HUES64 (cell line): ENCODE results near the gene NADK.

Source experiments
- H3K27ac ChIP-seq: 2 replicates; pipeline ENCODE4 v1.7.0; 2013; ENCODE audit warnings: low read depth, low read length, inconsistent platforms
- H3K27me3 ChIP-seq: 2 replicates; pipeline ENCODE4 v1.6.1; 2013; ENCODE audit warnings: mild to moderate bottlenecking, low read length; ENCODE audit not compliant: insufficient read depth
- H3K36me3 ChIP-seq: 2 replicates; pipeline ENCODE4 v1.6.1; 2013; ENCODE audit warnings: mild to moderate bottlenecking, low read length; ENCODE audit not compliant: insufficient read depth
- H3K4me1 ChIP-seq: 2 replicates; pipeline ENCODE4 v1.6.1; 2013; ENCODE audit warnings: mild to moderate bottlenecking, low read length, moderate library complexity; ENCODE audit not compliant: insufficient read depth
- H3K4me3 ChIP-seq: 2 replicates; pipeline ENCODE4 v1.5.1; 2013; ENCODE audit warnings: mild to moderate bottlenecking, low read length, moderate library complexity
- H3K9ac ChIP-seq: 2 replicates; pipeline ENCODE4 v1.6.1; 2013; ENCODE audit warnings: mild to moderate bottlenecking, low read depth, low read length
- H3K9me3 ChIP-seq: 2 replicates; pipeline ENCODE4 v1.6.1; 2013; ENCODE audit warnings: low read depth, low read length; ENCODE audit not compliant: insufficient read depth
- WGBS: fragments of 150-250, 120-280 bp; methylation state at CpG from one replicate; pipeline ENCODE4 v1.1.7; 2013; ENCODE audit warnings: missing lambda C conversion rate; 5-methylcytosine and 5-hydroxymethylcytosine counted together

The NADK gene

DNA sequence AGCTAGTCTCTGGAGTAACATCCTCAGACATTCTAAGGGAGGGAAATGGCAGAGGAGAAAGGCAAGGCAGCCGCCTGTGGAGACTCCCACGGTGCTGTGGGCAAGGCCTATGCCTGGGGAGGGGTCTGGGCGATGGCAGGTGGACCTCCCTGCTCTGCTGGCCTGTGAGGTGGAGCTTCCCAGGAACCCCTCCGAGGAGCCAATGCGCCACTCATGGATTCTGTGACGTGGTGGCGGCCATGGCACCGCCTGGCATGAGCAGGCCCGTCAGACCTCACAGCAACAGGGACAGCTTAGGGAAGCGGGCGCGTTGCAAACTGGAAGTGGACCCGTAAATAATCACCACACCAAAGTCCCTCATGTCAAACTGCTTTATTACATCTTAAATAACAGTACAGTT, 6.7 kb upstream of the NADK start:
- Histone ChIP-seq H3K9me3 (no peaks in the 10 kb centered on the region), H3K36me3 (peaks cover 51% of the 10 kb centered on the region), H3K4me1 (peaks cover 20% of the 10 kb centered on the region), H3K9ac (no peak overlapping the region), H3K4me3 (no peak overlapping the region), H3K27me3 (no peaks in the 10 kb centered on the region), H3K27ac (no peak overlapping the region)
- 97% methylated on average over 13 of the region's 13 CpGs for WGBS

DNA sequence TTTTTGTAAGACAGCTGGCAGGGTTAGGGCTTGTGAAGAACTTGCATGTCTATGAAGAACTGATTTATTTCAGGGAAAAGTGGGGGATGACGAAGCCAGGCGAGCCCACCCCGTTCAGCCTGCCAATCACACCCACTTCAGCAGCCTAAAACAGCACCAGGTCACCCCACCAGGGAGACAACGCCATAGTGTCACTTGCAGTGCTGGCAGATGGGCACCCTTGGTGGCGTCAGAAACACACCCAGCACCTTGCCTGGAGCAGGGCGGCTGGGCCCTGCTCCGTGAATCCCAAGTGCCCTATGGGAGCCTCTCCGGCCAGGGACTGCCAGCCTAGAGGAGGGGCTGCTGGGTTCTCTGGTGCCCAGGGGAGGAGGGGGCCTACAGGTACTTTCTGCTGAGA, 5.0 kb upstream of the NADK start:
- H3K27me3 ChIP-seq = no peaks in the 10 kb centered on the region
- 0 out of 2 replicates have a peak overlapping the region, but pooled peaks have one; percentile 9 for H3K27ac ChIP-seq
- H3K36me3 ChIP-seq = peaks cover 37% of the 10 kb centered on the region
- 91% methylated on average over 8 of the region's 8 CpGs for WGBS
- no peak overlapping the region for H3K4me3 ChIP-seq
- H3K9me3 ChIP-seq = no peaks in the 10 kb centered on the region
- H3K4me1 ChIP-seq = peaks cover 27% of the 10 kb centered on the region
- 0 out of 2 replicates have a peak overlapping the region, but pooled peaks have one; percentile 41 for H3K9ac ChIP-seq

DNA sequence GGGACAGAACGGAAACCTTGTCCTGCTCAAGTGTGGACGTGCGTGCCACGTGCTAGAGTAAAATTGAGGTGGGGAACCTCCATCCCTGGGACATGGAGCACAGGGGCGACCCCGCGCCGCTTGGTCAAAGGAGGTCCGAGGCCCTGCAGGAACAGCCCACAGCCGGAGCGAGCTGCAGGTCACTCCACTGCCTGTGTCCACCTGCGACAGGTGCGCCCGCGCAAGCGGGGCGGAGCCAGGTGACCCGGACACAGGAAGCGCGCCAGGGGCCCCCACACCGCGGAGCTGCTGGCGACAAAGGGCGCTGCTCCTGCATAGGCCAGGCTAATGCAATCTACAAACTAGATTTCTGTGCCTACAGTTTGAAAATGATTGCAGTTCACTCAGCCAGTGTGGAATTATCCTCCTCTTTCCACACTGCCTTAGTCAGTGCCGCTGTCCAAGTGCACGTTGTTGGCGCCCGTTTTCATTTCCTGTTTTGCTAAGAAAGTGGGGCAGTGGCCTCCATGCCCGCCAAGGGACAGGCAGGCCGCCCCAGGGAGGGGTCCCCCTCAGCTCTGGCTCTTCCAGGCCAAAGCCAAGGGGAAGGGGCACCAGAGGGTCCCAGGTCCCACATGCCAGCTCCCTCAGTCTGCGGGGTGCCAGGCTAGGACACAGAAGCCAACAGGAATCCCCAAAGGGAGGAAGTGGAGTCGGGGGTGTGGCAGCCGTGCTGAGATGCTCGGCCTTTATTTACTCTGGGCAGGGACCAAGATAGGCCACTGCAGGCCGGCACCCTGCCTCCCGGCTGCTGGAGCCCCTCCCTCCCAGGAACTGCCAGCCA, 4.3 kb upstream of the NADK start:
- peak overlapping the region; percentile 41; the same call in 1 of the 2 replicates for H3K9ac ChIP-seq

DNA sequence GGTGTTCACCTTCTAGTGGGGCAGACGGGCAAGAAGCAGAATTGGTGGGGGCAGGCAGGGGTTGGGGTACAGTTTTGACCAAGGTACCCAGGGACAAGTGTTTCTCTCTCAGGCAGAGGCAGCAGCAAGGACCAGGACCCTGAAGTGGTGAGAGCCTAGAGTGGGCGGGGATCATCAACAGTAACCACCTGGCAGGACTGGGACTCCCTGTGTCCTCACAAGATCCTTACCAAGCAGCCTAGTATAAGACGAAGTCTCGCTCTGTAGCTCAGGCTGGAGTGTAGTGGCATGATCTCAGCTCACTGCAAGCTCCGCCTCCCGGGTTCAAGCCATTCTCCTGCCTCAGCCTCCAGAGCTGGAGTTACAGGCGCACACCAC, 3.2 kb upstream of the NADK start:
- no peak overlapping the region for H3K4me3 ChIP-seq
- peaks cover 19% of the 10 kb centered on the region for H3K36me3 ChIP-seq
- H3K27ac ChIP-seq = no peak overlapping the region
- H3K9ac ChIP-seq = no peak overlapping the region
- H3K27me3 ChIP-seq = no peaks in the 10 kb centered on the region
- 94% methylated on average over 7 of the region's 7 CpGs for whole genome bisulfite sequencing
- no peaks in the 10 kb centered on the region for H3K9me3 ChIP-seq
- peaks cover 34% of the 10 kb centered on the region for H3K4me1 ChIP-seq

More for the DNA sequence above, 4.3 kb upstream of the NADK start:
- Histone ChIP-seq H3K36me3 (peaks cover 30% of the 10 kb centered on the region), H3K27me3 (no peaks in the 10 kb centered on the region), H3K4me1 (peaks cover 27% of the 10 kb centered on the region), H3K27ac (peak overlapping the region; percentile 41), H3K4me3 (peak overlapping the region; percentile 22; the same call in 1 of the 2 replicates), H3K9me3 (no peaks in the 10 kb centered on the region)
- WGBS = 71% methylated on average over 36 of the region's 36 CpGs

DNA sequence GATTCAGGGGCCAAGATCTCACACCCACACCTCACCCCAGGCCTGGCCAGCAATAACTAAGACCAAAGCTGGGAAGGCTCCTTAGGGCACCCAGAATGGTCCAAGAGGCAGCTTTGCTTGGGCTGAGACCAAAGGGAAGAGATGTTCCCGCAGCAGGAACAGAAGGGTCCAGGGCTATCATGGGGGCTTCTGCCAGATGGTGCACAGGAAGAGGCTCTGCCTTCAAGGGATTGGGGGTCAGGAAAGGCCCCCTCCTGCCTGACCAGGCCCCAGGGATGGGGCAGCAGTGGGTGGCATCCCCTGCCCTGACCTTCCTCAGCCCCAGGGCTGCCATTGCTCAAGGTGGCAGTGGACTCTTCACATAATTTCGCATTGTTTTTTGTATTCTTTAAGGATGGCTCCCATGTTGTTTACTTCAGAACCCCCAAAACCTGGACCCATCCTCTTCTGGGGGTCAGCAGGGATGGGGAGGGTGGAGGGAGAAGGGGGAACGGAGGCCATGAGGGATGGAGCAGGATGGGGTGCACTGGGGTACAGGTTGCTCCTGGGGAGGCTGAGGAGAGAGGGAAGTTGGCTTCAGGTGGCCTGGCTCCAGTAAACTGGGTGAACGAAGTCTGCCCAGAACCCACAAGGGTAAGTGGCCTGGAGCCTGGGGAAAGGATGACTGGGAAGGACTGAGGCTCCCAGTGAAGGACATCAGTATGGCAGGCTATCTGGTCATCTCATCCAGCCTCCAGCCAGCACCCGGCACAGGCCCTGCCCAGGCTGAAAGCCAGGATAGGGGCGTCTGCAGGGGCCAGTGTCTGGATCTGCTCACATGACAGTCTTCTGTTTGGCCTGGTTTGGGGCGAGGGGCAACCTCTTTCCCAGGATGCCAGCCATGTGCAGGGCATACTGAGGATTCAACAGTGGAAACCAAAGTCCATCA, 2.6 kb upstream of the NADK start:
- Histone ChIP-seq H3K9ac (peak overlapping the region; percentile 89), H3K4me1 (peaks cover 34% of the 10 kb centered on the region), H3K27me3 (no peaks in the 10 kb centered on the region), H3K4me3 (no peak overlapping the region), H3K9me3 (no peaks in the 10 kb centered on the region), H3K27ac (peak overlapping the region; percentile 97), H3K36me3 (peaks cover 13% of the 10 kb centered on the region)
- WGBS = 90% methylated on average over 7 of the region's 7 CpGs

DNA sequence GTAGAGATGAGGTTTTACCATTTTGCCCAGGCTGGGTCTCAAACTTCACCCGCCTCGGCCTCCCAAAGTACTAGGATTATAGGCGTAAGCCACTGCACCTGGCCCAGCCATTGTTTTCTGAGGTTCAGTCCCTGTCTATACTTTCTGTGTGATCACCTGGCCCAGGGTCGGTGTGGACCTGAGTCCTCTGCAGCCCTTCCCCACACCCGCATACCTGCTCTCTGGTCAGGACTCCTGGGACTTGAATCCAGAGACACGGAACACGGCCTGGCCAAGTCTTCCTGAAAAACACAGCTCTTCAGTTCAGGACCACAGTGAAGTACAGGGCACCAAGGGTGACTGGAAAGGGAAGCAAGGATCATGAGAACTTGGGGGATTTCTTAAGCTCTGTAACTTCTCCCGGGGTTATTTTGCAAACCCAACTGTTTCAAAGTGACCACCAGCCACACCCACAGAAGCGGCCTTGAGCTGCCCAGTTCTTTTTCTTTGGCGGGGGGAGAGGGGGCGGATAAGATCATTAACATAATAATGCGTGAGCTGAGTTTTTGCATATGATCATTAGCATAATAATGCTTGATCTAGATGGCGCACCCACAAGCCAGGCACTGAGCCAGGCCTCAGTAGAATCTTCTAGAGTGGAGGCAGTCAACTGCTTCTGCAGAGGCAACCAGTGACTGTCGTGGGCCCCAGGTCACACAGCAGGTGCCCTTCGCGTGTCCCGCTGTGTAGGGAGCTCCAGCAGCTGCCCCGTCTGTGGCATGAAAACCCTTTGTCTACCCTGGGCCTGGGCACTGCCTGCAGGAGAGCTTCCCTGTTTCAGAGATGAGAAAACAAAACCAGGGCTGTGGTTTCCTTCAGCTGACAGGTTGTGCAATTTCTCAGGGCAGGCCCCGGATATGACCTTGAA, 1.7 kb upstream of the NADK start:
- Histone ChIP-seq H3K9ac (peak overlapping the region; percentile 89), H3K4me1 (peaks cover 37% of the 10 kb centered on the region), H3K4me3 (peak overlapping the region; percentile 80), H3K27me3 (no peaks in the 10 kb centered on the region), H3K27ac (peak overlapping the region; percentile 97), H3K9me3 (no peaks in the 10 kb centered on the region), H3K36me3 (peaks cover 4% of the 10 kb centered on the region)
- WGBS = 19% methylated on average over 18 of the region's 19 CpGs

DNA sequence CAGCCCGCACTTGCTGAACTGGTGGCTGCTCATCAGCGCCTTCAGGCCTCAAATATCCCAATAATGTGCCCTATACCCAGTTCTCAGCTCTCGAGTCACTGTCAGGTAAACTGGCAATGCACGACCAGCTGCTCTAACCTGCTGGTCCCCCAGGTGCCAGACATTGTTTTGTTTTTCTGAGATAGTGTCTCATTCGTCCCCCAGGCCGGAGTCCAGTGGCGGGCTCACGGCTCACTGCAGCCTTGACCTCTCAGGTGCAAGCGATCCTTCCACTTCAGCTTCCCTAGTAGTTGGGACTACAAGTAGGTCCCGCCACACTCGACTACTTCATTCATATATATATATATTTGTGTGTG, 1.0 kb upstream of the NADK start:
- H3K36me3 ChIP-seq = no peaks in the 10 kb centered on the region
- 32% methylated on average over 8 of the region's 11 CpGs for WGBS
- peak overlapping the region; percentile 97 for H3K27ac ChIP-seq
- peak overlapping the region; percentile 89 for H3K9ac ChIP-seq
- no peaks in the 10 kb centered on the region for H3K9me3 ChIP-seq
- H3K27me3 ChIP-seq = no peaks in the 10 kb centered on the region
- peaks cover 37% of the 10 kb centered on the region for H3K4me1 ChIP-seq
- H3K4me3 ChIP-seq = peak overlapping the region; percentile 80

DNA sequence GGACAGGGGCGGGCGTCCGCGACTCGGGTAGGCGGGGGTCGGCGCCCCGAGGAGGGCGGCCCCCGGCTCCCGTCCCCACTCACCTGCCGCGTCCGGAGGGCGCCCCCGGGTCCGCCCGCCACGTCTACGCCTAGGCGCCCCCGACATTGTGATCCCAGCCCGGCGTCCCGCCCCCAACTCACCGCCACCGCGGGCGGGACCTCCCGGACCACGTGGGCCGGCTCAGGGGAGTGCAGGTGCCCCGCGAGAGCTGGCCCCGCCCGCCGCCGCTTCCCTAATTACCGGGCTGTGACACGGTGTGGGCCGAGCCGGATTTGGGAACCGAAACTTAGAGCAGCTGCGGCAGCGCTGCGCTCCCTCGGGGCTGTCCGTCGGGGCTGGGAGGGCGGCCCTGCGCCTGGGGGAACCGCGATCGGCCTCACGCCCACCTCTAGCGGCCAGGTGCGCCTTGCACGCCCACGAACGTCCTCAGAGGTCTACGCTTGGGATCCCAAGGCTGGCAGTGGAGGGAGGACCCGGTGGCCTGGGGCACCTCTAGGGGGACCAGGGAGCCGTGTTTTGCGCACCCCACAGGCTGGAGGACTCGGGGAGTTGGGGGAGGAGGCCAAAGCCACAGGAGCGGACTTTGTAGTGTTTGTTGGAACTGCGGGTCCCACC, 521 bp upstream of the NADK start:
- Histone ChIP-seq H3K4me3 (peak overlapping the region; percentile 80), H3K36me3 (peaks cover under 1% of the 10 kb centered on the region; the same call in 1 of the 2 replicates), H3K9me3 (no peaks in the 10 kb centered on the region), H3K27ac (peak overlapping the region; percentile 97), H3K27me3 (no peaks in the 10 kb centered on the region), H3K4me1 (peaks cover 37% of the 10 kb centered on the region), H3K9ac (peak overlapping the region; percentile 89)
- WGBS = under 1% methylated on average over 68 of the region's 68 CpGs

DNA sequence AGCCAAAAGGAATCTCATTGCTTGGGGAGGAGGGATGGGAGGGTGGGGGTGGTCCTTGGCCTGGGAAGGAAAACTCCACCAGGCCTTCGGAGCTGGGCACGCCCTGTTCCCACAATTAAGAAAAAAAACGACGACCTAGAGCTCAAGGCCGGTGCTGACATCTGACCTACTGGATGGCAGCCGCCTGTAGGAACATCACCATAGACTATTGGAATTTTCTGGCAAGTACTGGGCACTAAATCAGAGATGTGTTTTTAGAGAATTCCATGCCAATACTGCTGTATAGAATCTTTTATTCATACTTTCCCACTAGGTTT, 729 bp downstream of the NADK start:
- WGBS = 6% methylated on average over 6 of the region's 6 CpGs
- Histone ChIP-seq H3K27ac (0 out of 2 replicates have a peak overlapping the region, but pooled peaks have one; percentile 71), H3K4me1 (peaks cover 35% of the 10 kb centered on the region), H3K9ac (peak overlapping the region; percentile 89), H3K4me3 (peak overlapping the region; percentile 80), H3K27me3 (no peaks in the 10 kb centered on the region), H3K36me3 (peaks cover 7% of the 10 kb centered on the region), H3K9me3 (no peaks in the 10 kb centered on the region)
